HG03025 (cell line): ENCODE results near the gene MMP1.
"Not testable (repeated sequence)": the region's sequence is repeated elsewhere in the genome, so short reads cannot be mapped to it uniquely, and the experiment has no call there.

Experiments used
- ATAC-seq: cut with Tn5 transposase; IDR thresholded peaks from one replicate; pipeline ENCODE4 v1.9.1; 2021; ENCODE audit warnings: mild to moderate bottlenecking, moderate library complexity; ENCODE audit not compliant: unreplicated experiment, low FRiP score

MMP1 gene

GRCh38 chr11:102763440-102763839, 34.5 kb downstream of the MMP1 start:
- no peak for ATAC-seq

- no peak for ATAC-seq
These were observed 35.6 kb downstream of the MMP1 start for GRCh38 chr11:102762361-102762767.

DNA sequence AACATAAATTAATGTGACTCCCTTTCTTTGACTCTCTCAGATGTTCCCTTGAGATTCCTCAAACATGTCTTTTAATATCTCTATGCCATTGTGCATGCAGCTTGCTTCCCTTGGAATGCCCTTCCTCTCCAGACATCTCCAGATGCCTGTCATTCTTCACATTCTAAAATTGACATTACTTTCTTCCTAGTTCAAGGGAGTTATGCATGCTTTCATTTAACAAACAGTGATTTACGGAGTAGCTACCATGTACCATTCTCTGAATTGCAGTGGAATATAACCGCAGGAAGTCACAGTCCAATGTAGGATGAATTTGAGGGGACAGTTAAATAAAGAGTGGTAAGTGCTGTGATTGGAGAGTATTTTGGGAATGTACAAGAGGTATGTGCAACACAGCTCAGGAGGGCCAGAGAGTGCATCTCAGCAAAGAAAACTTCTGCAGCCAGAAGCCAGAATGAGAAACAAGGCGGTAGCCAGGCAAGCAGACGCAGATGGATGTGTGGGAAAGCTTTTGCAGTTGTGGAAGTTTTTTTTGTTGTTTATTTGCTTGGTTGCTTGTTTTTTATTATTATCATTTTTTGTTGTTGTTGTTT, 36.2 kb downstream of the MMP1 start:
- ATAC-seq = no peak

DNA sequence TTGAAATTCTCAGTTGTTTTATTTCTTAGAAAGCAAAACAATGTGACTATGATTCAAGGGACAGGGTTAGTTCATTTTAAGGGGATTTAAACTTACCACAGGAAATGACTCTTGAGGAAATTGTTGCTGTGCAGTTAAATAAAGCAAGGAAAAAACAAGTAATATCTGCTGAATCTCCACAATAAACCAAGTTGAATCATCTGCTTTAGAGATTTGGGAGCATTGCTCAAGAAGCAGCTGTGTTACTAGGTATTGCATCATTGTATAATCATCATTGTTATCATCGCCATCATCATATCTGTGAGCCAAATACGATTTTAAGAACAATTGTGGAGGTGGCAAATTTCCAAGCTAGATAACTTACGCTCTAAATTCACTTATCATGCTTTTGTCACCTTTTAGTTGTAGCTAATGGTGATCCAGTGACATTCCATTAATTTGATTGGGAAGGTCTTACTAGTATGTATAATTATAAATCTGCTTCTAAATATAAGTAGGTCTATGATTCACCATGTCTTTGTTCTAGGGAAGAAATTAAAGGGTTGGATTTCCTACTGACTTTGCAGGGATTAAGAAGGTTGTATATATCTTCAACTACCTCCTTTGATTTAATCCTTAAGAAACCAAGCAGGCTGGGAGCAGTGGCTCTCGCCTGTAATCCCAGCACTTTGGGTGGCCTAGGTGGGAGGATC, 37.5 kb downstream of the MMP1 start:
- no peak for ATAC-seq

DNA sequence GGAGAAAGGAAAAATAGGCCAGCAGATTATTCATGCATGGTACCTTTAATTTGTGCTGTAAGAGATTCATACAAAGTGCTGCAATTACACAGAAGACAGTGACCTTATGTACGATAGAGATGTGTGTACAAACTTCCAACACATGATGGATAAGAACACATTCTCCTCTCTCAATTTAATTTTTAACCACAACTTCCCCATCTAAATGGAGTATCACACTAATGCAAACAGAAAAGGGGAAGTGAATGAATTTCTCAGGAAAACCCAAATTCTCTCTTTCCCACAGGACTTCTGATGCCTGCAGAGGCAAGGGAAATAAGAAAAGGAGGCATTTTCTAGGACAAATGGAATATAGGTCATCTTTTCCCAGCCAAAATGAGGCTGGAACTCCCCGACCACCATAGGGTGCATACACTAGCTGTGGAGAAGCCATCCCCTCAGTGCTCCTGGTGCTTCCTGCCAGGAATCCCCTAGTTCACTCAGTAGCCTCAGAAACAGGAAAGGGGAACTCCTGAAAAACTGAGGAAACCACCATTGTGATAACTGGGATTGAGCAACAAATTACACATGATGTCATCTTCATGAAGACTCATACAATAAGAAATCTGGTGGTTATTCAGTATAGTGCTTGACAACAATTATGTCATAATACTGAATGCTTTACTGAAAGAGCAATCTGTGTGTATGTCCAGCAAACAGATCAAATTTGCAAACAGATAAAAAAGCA, 40.0 kb downstream of the MMP1 start:
- ATAC-seq = no peak

- no peak for ATAC-seq
These were observed 44.7 kb downstream of the MMP1 start for GRCh38 chr11:102753267-102753666.

DNA sequence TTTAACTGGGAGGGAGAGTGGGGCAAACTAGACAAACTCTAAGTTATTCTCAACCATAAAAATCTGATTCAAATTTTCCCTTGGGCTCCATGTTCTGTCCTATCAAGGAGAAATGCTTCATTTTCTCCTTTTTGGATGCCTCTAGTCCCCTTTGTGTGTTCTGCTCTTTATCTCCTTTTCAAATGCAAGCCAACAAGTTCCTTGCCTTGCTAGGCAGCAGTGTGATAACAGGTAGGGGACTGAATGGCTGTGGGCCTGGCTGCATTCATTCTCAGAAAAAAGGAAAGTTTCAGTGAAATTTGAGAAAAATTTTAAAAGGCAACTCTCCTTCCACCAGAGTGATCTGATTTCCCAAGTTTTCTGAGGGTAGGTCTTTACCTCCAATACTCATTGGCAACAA, 46.3 kb downstream of the MMP1 start:
- no peak for ATAC-seq

GRCh38 chr11:102749101-102749722, 48.7 kb downstream of the MMP1 start:
- ATAC-seq = no peak

DNA sequence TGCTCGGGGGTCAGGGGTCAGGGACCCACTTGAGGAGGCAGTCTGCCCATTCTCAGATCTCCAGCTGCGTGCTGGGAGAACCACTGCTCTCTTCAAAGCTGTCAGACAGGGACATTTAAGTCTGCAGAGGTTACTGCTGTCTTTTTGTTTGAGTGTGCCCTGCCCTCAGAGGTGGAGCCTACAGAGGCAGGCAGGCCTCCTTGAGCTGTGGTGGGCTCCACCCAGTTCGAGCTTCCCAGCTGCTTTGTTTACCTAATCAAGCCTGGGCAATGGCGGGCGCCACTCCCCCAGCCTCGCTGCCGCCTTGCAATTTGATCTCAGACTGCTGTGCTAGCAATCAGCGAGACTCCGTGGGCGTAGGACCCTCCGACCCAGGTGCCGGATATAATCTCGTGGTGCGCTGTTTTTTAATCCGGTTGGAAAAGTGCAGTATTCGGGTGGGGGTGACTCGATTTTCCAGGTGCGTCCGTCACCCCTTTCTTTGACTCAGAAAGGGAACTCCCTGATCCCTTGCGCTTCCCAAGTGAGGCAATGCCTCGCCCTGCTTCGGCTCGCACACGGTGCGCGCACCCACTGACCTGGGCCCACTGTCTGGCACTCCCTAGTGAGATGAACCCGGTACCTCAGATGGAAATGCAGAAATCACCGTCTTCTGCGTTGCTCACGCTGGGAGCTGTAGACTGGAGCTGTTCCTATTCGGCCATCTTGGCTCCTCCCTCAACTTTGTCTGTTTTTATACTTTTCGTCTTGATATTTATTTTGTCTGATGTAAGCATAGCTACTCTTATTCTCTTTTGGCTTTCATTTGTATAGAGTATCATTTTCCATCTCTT, 51.0 kb downstream of the MMP1 start:
- not testable (repeated sequence) for ATAC-seq
